Measurements from ENCODE around the gene TRAF6. TPM values are rescaled to one million over a fixed set of nuclear protein-coding genes. Genes with fewer than 3 reads are reported as not detected.

TRAF6 gene
- total and polyA plus RNA-seq, 7 donors = 4.7 to 14.9 (median 11.1) TPM

GRCh38 chr11:36550385-36551115 is 40.5 kb upstream of the TRAF6 start:
- Histone ChIP-seq H3K4me1 (no peaks in the 10 kb centered on the region), H3K27ac (no peak overlapping the region), H3K27me3 (ENCODE audit: insufficient read depth in 3 of 3, low read length in 2 of 3) (no peaks in the 10 kb centered on the region), H3K4me3 (no peak overlapping the region), H3K36me3 (ENCODE audit: insufficient read depth in 1 of 2, low read depth in 1 of 2) (no peaks in the 10 kb centered on the region), H3K9me3 (no peaks in the 10 kb centered on the region)
- DNase-seq (no peak), ATAC-seq (no peak)
- TF ChIP-seq, protein P1, sequence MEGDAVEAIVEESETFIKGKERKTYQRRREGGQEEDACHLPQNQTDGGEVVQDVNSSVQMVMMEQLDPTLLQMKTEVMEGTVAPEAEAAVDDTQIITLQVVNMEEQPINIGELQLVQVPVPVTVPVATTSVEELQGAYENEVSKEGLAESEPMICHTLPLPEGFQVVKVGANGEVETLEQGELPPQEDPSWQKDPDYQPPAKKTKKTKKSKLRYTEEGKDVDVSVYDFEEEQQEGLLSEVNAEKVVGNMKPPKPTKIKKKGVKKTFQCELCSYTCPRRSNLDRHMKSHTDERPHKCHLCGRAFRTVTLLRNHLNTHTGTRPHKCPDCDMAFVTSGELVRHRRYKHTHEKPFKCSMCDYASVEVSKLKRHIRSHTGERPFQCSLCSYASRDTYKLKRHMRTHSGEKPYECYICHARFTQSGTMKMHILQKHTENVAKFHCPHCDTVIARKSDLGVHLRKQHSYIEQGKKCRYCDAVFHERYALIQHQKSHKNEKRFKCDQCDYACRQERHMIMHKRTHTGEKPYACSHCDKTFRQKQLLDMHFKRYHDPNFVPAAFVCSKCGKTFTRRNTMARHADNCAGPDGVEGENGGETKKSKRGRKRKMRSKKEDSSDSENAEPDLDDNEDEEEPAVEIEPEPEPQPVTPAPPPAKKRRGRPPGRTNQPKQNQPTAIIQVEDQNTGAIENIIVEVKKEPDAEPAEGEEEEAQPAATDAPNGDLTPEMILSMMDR (IDR thresholded peaks at IDR 0.05) = no peak
- intact Hi-C loops (cut with DNase I) = no loop called here
- WGBS, 3 donors = 39 to 43% (median 40%) methylated on average over 1 of the region's 1 CpG

- no peaks in the 10 kb centered on the region for H3K4me1 ChIP-seq
- no peaks in the 10 kb centered on the region for H3K36me3 ChIP-seq (ENCODE audit: insufficient read depth in 1 of 2, low read depth in 1 of 2)
- WGBS, 3 donors = 11 to 16% (median 14%) methylated on average over 6 of the region's 6 CpGs
- H3K9me3 ChIP-seq = no peaks in the 10 kb centered on the region
- ATAC-seq (peak; percentile 76 to 97 (median 90)), DNase-seq (peak in 1 of 2 donors; percentile 14)
- no peak overlapping the region for H3K4me3 ChIP-seq
- intact Hi-C loops (cut with DNase I) = no loop called here
- H3K27ac ChIP-seq = no peak overlapping the region
- TF ChIP-seq, protein P1 (IDR thresholded peaks at IDR 0.05) = peak; percentile 38
- H3K27me3 ChIP-seq (ENCODE audit: insufficient read depth in 3 of 3, low read length in 2 of 3) = no peaks in the 10 kb centered on the region
These were observed 30.9 kb upstream of the TRAF6 start for GRCh38 chr11:36540998-36541397.

DNA sequence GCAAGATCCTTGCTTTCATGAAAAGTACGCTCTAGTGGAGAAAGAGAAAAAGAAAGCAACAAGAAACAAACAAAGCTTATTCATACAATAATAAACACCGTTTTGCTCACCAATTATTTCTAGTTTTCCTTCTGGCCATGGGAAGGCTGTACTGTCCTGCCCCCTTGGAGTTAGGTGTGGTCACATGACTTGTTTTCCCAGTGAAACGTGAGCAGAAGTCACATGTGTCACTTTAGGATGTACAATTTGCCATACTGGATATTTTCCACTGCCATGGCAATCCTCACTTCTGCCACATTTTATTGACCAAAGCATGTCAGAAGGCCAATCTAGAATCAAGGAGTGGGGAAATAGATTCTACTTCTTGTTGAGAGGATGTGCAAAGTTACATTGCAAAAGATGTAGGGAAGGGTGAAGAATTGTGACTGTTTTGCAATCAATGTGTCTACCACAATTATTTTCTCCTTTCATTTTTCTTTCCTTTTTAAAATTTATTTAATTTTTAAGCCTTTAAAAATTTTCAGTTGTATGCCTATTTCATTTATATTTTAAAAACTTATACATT is 24.3 kb upstream of the TRAF6 start:
- no peak for DNase-seq
- TF ChIP-seq, protein P1 (IDR thresholded peaks at IDR 0.05) = no peak
- 56 to 68% (median 63%) methylated on average over 3 of the region's 3 CpGs for WGBS, 3 donors

GRCh38 chr11:36532941-36533601 is 23.0 kb upstream of the TRAF6 start:
- Histone ChIP-seq H3K36me3 (ENCODE audit: insufficient read depth in 1 of 2, low read depth in 1 of 2) (no peaks in the 10 kb centered on the region), H3K4me3 (no peak overlapping the region), H3K9me3 (no peaks in the 10 kb centered on the region), H3K4me1 (no peaks in the 10 kb centered on the region), H3K27me3 (ENCODE audit: insufficient read depth in 3 of 3, low read length in 2 of 3) (no peaks in the 10 kb centered on the region), H3K27ac (no peak overlapping the region)
- DNase-seq (no peak), ATAC-seq (no peak)
- intact Hi-C loops (cut with DNase I) = no loop called here
- 25 to 33% (median 33%) methylated on average over 8 of the region's 8 CpGs for WGBS, 3 donors
- TF ChIP-seq, protein P1 (IDR thresholded peaks at IDR 0.05) = no peak

More for the DNA sequence above, 24.3 kb upstream of the TRAF6 start:
- Histone ChIP-seq H3K4me1 (no peaks in the 10 kb centered on the region), H3K4me3 (no peak overlapping the region), H3K27me3 (ENCODE audit: insufficient read depth in 3 of 3, low read length in 2 of 3) (no peaks in the 10 kb centered on the region), H3K36me3 (ENCODE audit: insufficient read depth in 1 of 2, low read depth in 1 of 2) (no peaks in the 10 kb centered on the region), H3K9me3 (no peaks in the 10 kb centered on the region), H3K27ac (no peak overlapping the region)
- intact Hi-C loops (cut with DNase I) = no loop called here
- no peak for ATAC-seq
